HG03045 (cell line): ENCODE measurements around the gene FOXP1.

Experiments
- ATAC-seq: cut with Tn5 transposase; IDR thresholded peaks from one replicate; pipeline ENCODE4 v1.9.1; 2021; ENCODE audit warnings: mild to moderate bottlenecking, moderate library complexity; ENCODE audit not compliant: unreplicated experiment

Gene FOXP1

GRCh38 chr3:71288269-71288930, 295.1 kb downstream of the FOXP1 start:
- ATAC-seq, result no peak

- ATAC-seq, result no peak
Observed at GRCh38 chr3:71285086-71285485, 298.4 kb downstream of the FOXP1 start.

- ATAC-seq, result no peak
Observed at GRCh38 chr3:71282976-71283375, 300.6 kb downstream of the FOXP1 start.

- no peak for ATAC-seq
Observed at GRCh38 chr3:71281280-71281679, 302.2 kb downstream of the FOXP1 start.

GRCh38 chr3:71277341-71277740, 306.2 kb downstream of the FOXP1 start:
- no peak for ATAC-seq

GRCh38 chr3:71276531-71276930, 307.0 kb downstream of the FOXP1 start:
- no peak for ATAC-seq

GRCh38 chr3:71273453-71273852, 310.1 kb downstream of the FOXP1 start:
- ATAC-seq, result no peak

GRCh38 chr3:71271596-71271995, 311.9 kb downstream of the FOXP1 start:
- no peak for ATAC-seq

- no peak for ATAC-seq
Observed at GRCh38 chr3:71269906-71270305, 313.6 kb downstream of the FOXP1 start.

GRCh38 chr3:71268462-71268999, 315.0 kb downstream of the FOXP1 start:
- no peak for ATAC-seq

GRCh38 chr3:71266875-71267274, 316.7 kb downstream of the FOXP1 start:
- ATAC-seq, result no peak

- no peak for ATAC-seq
Observed at GRCh38 chr3:71265365-71265915, 318.1 kb downstream of the FOXP1 start.

- ATAC-seq, result no peak
Observed at GRCh38 chr3:71264840-71265239, 318.7 kb downstream of the FOXP1 start.

- ATAC-seq, result no peak
Observed at GRCh38 chr3:71262364-71263265, 320.9 kb downstream of the FOXP1 start.

- no peak for ATAC-seq
Observed at GRCh38 chr3:71260782-71261181, 322.7 kb downstream of the FOXP1 start.

- no peak for ATAC-seq
Observed at GRCh38 chr3:71258526-71258925, 325.0 kb downstream of the FOXP1 start.

GRCh38 chr3:71258116-71258515, 325.4 kb downstream of the FOXP1 start:
- no peak for ATAC-seq

GRCh38 chr3:71255498-71255897, 328.0 kb downstream of the FOXP1 start:
- no peak for ATAC-seq

GRCh38 chr3:71254281-71255057, 329.1 kb downstream of the FOXP1 start:
- ATAC-seq, result no peak

GRCh38 chr3:71253169-71253568, 330.4 kb downstream of the FOXP1 start:
- ATAC-seq, result no peak

GRCh38 chr3:71252466-71252865, 331.1 kb downstream of the FOXP1 start:
- ATAC-seq, result no peak
